Heart right ventricle (tissue), 16 donors: Measurements from ENCODE around the gene BTBD10. TPM values are rescaled to one million over a fixed set of nuclear protein-coding genes. Genes with fewer than 3 reads are reported as not detected.

Source experiments
- ATAC-seq, 8 donors: fragments of 200-7000 bp; cut with Tn5 transposase; one replicate each; pipeline ENCODE4 v1.9.1; 2020; ENCODE audit warnings: mild to moderate bottlenecking in 8 of 8, moderate library complexity in 8 of 8, moderate number of reproducible peaks in 1 of 8
- DNase-seq, 2 donors: peaks; one replicate each; pipeline ENCODE4 v3.0.0-alpha.2; 2020
- H3K27ac ChIP-seq, 10 donors: fragments of 200-600 bp; sonication (generic) in 2 of 10; one replicate each; pipeline versions ENCODE4 v1.5.0 to v1.8.0; 2020 to 2022; ENCODE audit warnings: mild to moderate bottlenecking in 3 of 10
- H3K27me3 ChIP-seq, 7 donors: fragments of 200-600 bp; one replicate each; pipeline ENCODE4 v1.8.0; 2021 to 2022; ENCODE audit warnings: mild to moderate bottlenecking in 2 of 7
- H3K36me3 ChIP-seq, 9 donors: fragments of 200-600 bp; sonication (generic) in 1 of 9; one replicate each; pipeline versions ENCODE4 v1.5.0 to v1.8.0; 2020 to 2022; ENCODE audit warnings: mild to moderate bottlenecking in 2 of 9
- H3K4me1 ChIP-seq, 9 donors: fragments of 200-600 bp; sonication (generic) in 1 of 9; one replicate each; pipeline versions ENCODE4 v1.5.0 to v1.8.0; 2020 to 2022; ENCODE audit warnings: mild to moderate bottlenecking in 4 of 9
- H3K4me3 ChIP-seq, 10 donors: fragments of 200-600 bp; sonication (generic) in 2 of 10; one replicate each; pipeline versions ENCODE4 v1.5.0 to v1.8.0; 2020 to 2022; ENCODE audit warnings: mild to moderate bottlenecking in 7 of 10, moderate library complexity in 2 of 10
- H3K9me3 ChIP-seq, 11 donors: fragments of 200-600 bp in 10 of 11; sonication (generic) in 2 of 11; one replicate each; pipeline versions ENCODE4 v1.5.0 to v1.8.0; 2013 to 2022; ENCODE audit warnings: mild to moderate bottlenecking in 2 of 11, control low read depth in 1 of 11, moderate library complexity in 1 of 11
- WGBS, 2 donors: extraction: QIAGEN DNeasy Blood & Tissue Kit; methylation state at CpG; one replicate each; pipeline ENCODE4 v1.1.7; 2013; ENCODE audit warnings: inconsistent platforms in 1 of 2; 5-methylcytosine and 5-hydroxymethylcytosine counted together
- intact Hi-C, 10 donors: fragments of 100-400 bp; cut with DNase I; formaldehyde crosslinking; loops; one replicate each; pipeline versions ENCODE4 v1.11.1 to v1.14.2; 2022
- polyA plus RNA-seq, 2 donors: library from polyadenylated mRNA; stranded (reverse); fragments of 200-250 nt; gene quantifications; one replicate each; pipeline ENCODE4 v1.2.3, GENCODE V29; 2013
- total RNA-seq, 10 donors: library from RNA; stranded (reverse); fragmentation: NEBNext Ultra II Directional in 3 of 10; extraction: Animal tissue kit (Norgen Biotek cat#: 25700) in 3 of 10; gene quantifications; one replicate each; pipeline versions ENCODE4 v1.2.1 to v1.2.4, GENCODE V29; 2021 to 2023
- TF ChIP-seq, protein P1 (sequence below), 9 donors: fragments of 200-600 bp; sonication (generic) in 2 of 9; IDR thresholded peaks; one replicate each; pipeline versions ENCODE4 v1.5.0 to v1.8.0; 2021 to 2022; ENCODE audit warnings: antibody characterized with exemption in 9 of 9, mild to moderate bottlenecking in 5 of 9, moderate library complexity in 1 of 9
- donor health status: Arrhythmogenic right ventricular cardiomyopathy.
- donor health status: ischemic (EF 13 %, LVEDD 7.1; RV severe dilation, severe dysfunction).
- donor health status: healthy with polysubstance abuse.
- donor health status: DM: no; HTN: yes; CAD: no.
- donor health status: DM: no; HTN: no; CAD: no.
- donor health status: ischemic (EF 25% LVEDD 6.9; RV normal size, moderate dysfunction).
- donor health status: ischemic (EF 25% LVEDD 5.7; RV mildly dilated, moderate dysfunction).
- donor health status: healthy.
- donor health status: DM: yes; HTN: yes; CAD: no.
- donor health status: Ischemic cardiomyopathy.
- donor health status: ischemic (EF 35%, LVEDD 5.7; RV mildly dilated, moderate dysfunction).
- donor health status: nonischemic (EF 11% LVEDD 7.7; RV severe dilation, severe dysfunction).
- donor health status: DM: yes; HTN: yes; CAD: no.
- donor health status: PGD.
- donor health status: ischemic (EF 29% LVEDD 5.4; RV normal size, mild dysfunction).
- donor health status: nonischemic (EF 23%, LVEDD 6.1; RV moderate dilation, normal function).

The BTBD10 gene
- total and polyA plus RNA-seq, 12 donors: 6.8 to 36.5 (median 23.2) TPM

DNA sequence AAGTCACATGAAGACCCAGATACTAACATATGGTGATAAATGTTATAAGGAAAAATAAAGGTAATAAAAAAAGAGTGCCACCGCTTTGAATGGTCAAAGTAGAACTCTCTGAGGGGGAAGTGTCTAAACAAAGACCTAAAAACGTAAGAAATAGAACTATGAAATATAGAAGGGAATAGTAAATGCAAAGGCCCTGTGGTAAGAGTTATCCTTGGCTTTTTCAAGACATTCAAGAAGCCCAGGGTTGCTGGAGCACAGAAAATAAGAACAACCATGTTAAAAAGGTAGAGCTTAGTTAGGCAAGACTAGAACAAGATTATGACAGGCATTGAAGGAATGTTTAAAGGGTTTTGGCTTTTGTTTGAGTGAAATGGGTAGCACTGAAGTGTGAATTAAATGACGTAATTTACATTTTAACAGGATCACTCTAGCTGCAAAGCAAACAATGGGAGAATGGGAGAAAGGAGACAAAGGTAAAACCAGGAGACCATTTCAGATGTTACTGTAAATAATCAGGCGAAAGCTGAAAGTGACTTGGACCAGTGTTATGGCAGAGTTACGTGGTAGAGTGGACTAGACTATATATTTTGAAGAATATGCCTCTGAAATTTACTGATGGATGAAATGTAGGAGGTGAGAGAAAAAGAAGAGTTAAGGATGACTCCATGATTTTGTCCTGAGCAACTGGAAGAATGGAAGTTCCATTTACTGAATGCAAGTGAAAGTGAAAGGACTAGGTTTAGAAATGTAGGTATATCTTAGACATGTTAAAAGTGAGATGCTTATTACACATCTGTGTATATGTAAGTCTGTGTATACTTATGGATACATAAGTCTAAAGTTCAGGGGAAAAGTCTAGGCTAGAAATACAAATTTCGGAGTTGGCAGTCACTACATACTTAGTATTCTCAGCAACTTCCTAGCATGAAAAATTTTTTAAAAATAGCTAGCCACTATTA, 28.5 kb downstream of the BTBD10 start:
- DNase-seq (no peak), ATAC-seq (no peak)
- Histone ChIP-seq H3K4me3 (no peak overlapping the region), H3K4me1 (peaks cover 0 to 16% (median 10%) of the 10 kb centered on the region in 9 donors), H3K9me3 (peaks cover 0 to 4% (median 0%) of the 10 kb centered on the region in 11 donors), H3K36me3 (peaks cover 0 to 4% (median 0%) of the 10 kb centered on the region in 9 donors), H3K27me3 (no peaks in the 10 kb centered on the region), H3K27ac (no peak overlapping the region)
- 96 to 97% methylated on average over 6 of the region's 6 CpGs for WGBS, 2 donors
- intact Hi-C loops: no loop called here
- TF ChIP-seq, protein P1, sequence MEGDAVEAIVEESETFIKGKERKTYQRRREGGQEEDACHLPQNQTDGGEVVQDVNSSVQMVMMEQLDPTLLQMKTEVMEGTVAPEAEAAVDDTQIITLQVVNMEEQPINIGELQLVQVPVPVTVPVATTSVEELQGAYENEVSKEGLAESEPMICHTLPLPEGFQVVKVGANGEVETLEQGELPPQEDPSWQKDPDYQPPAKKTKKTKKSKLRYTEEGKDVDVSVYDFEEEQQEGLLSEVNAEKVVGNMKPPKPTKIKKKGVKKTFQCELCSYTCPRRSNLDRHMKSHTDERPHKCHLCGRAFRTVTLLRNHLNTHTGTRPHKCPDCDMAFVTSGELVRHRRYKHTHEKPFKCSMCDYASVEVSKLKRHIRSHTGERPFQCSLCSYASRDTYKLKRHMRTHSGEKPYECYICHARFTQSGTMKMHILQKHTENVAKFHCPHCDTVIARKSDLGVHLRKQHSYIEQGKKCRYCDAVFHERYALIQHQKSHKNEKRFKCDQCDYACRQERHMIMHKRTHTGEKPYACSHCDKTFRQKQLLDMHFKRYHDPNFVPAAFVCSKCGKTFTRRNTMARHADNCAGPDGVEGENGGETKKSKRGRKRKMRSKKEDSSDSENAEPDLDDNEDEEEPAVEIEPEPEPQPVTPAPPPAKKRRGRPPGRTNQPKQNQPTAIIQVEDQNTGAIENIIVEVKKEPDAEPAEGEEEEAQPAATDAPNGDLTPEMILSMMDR (IDR thresholded peaks at IDR 0.05): no peak

DNA sequence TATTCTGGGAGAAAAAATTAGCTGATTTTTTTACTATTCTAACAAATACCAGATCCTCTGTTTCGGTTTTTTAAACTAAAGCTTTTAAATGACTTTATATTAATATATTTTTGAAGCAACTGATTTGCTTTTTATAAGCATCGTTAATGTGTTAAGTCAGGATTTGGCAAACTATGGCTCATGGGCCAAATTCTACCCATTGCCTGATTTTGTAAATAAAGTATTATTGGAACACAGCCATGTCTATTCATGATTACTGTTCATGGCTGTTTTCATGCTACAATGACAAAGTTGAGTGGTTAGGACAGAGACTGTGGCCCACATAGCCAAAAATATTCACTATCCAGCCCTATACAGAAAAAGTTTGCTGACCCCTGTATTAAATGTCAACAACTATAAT, 29.6 kb downstream of the BTBD10 start:
- TF ChIP-seq, protein P1 (IDR thresholded peaks at IDR 0.05): no peak
- intact Hi-C loops: no loop called here
- H3K4me1 ChIP-seq: peaks cover 0 to 11% (median 5%) of the 10 kb centered on the region in 9 donors
- DNase-seq: no peak
- peak overlapping the region in 1 of 10 donors; percentile 45 for H3K27ac ChIP-seq
- peaks cover 0 to 15% (median 5%) of the 10 kb centered on the region in 11 donors for H3K9me3 ChIP-seq
- ATAC-seq: no peak
- WGBS, 2 donors: 97 to 99% methylated on average over 2 of the region's 2 CpGs
- H3K4me3 ChIP-seq: no peak overlapping the region
- peaks cover 0 to 4% (median 0%) of the 10 kb centered on the region in 9 donors for H3K36me3 ChIP-seq
- H3K27me3 ChIP-seq: no peaks in the 10 kb centered on the region

DNA sequence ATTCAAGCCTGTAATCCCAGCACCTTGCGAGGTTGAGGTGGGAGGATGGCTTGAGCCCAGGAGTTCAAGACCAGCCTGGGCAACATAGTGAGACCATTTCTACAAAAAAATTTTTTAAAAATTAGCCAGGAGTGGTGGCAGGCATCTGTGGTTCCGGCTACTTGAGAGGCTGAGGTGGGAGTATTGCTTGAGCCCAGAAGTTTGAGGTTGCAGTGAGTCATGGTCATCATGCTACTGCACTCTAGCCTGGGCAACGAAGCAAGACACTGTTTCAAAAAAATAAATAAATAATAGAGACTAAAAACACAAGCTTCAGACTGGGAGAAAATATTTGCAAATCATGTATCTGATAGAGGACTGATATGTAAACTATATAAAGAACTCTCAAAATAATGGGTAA, 33.2 kb downstream of the BTBD10 start:
- WGBS, 2 donors: 97 to 98% methylated on average over 3 of the region's 3 CpGs
- TF ChIP-seq, protein P1 (IDR thresholded peaks at IDR 0.05): no peak
- H3K9me3 ChIP-seq: peaks cover 0 to 42% (median 17%) of the 10 kb centered on the region in 11 donors
- H3K4me1 ChIP-seq: peaks cover 0 to 10% (median 4%) of the 10 kb centered on the region in 9 donors
- H3K27ac ChIP-seq: no peak overlapping the region
- intact Hi-C loops: no loop called here
- no peak overlapping the region for H3K4me3 ChIP-seq
- H3K36me3 ChIP-seq: peaks cover 0 to 4% (median 0%) of the 10 kb centered on the region in 9 donors
- H3K27me3 ChIP-seq: no peaks in the 10 kb centered on the region
- DNase-seq (no peak), ATAC-seq (no peak)

DNA sequence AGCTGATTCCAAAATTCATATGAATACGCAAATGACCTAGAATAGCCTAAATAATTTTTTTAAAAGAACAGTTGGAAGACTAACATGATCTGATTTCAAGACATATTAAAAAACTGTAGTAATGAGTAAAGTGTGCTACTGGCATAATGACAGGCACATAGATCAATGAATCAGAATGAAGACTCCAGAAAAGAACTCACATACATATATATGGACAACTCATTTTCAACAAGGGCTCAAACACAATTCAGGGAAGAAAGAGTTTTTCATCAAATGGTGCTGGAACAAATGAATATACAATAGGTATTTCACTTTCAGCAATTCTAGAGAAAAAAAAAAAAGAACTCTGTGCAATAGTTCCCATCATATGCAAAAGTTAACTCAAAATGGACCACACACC, 33.7 kb downstream of the BTBD10 start:
- intact Hi-C loops: no loop called here
- Histone ChIP-seq H3K4me1 (peaks cover 0 to 15% (median 0%) of the 10 kb centered on the region in 9 donors), H3K9me3 (peaks cover 0 to 42% (median 17%) of the 10 kb centered on the region in 11 donors), H3K27me3 (no peaks in the 10 kb centered on the region), H3K27ac (no peak overlapping the region), H3K4me3 (no peak overlapping the region), H3K36me3 (peaks cover 0 to 4% (median 0%) of the 10 kb centered on the region in 9 donors)
- WGBS, 2 donors: 99 to 100% methylated on average over 1 of the region's 1 CpG
- ATAC-seq (no peak), DNase-seq (no peak)
- TF ChIP-seq, protein P1 (IDR thresholded peaks at IDR 0.05): no peak
